ENCODE data around the gene FAM171A2. TPM values are rescaled to one million over a fixed set of nuclear protein-coding genes. Genes with fewer than 3 reads are reported as not detected.
A peak's percentile ranks its signal among the peaks of the same experiment; 100 is the strongest.

Gene FAM171A2
- total RNA-seq, 1 experiment from 2014 or later, result 27.5 TPM

GRCh38 chr17:44315760-44316731, 47.6 kb downstream of the FAM171A2 start:
- no peak overlapping the region for H4K91ac ChIP-seq (ENCODE audit: insufficient read length, low read depth, low read length)
- no peaks in the 10 kb centered on the region for H3K79me2 ChIP-seq (ENCODE audit: insufficient read depth, low read length)
- H3K27ac ChIP-seq (ENCODE audit: insufficient read length, low read depth, low read length), result no peak overlapping the region
- no peak overlapping the region for H3K23ac ChIP-seq (ENCODE audit: insufficient read length, low read depth, low read length)
- no CpG with 5 or more reads among the region's 38 CpGs for WGBS (ENCODE audit: extremely low coverage, insufficient read length, low lambda C conversion rate)
- peaks cover 8% of the 10 kb centered on the region; the same call in 1 of the 2 replicates for H3K27me3 ChIP-seq (ENCODE audit: insufficient read depth, low read length)
- no peak overlapping the region for H3K14ac ChIP-seq (ENCODE audit: insufficient read depth, low read length)
- H3K56ac ChIP-seq (ENCODE audit: insufficient read length, low read depth, low read length), result no peak overlapping the region
- H2BK12ac ChIP-seq (ENCODE audit: insufficient read length, low read depth, low read length), result no peak overlapping the region
- TF ChIP-seq CTCF (conservative IDR thresholded peaks at IDR 0.05), result no peak
- H2AK5ac ChIP-seq (ENCODE audit: insufficient read length, low read length), result no peak overlapping the region
- no peak overlapping the region for H3K18ac ChIP-seq (ENCODE audit: insufficient read length, low read depth, low read length)
- Mint-ChIP-seq H3K4me1 (peaks cover 21 to 28% of the 10 kb centered on the region in 2 experiments), H3K36me3 (ENCODE audit: insufficient read depth in 1 of 3, low read depth in 3 of 3) (peaks cover 6 to 27% (median 15%) of the 10 kb centered on the region in 3 experiments; a peak in 6 of 7 replicates), H3K4me3 (peak overlapping the region; percentile 63 to 79), H3K9me3 (no peaks in the 10 kb centered on the region), H3K27me3 (ENCODE audit: low read depth) (peaks cover 38% of the 10 kb centered on the region), H3K27ac (peak overlapping the region in 2 of 3 experiments; percentile 4 to 8; a peak in 3 of 7 replicates)
- H4K20me1 ChIP-seq (ENCODE audit: control insufficient read depth, insufficient read depth, insufficient read length), result peaks cover 2% of the 10 kb centered on the region
- no peak overlapping the region for H2BK15ac ChIP-seq (ENCODE audit: low read depth, low read length)
- no peak overlapping the region for H2BK5ac ChIP-seq (ENCODE audit: insufficient read length, low read length)
- no peak overlapping the region for H4K8ac ChIP-seq (replicated peaks; ENCODE audit: insufficient read length, low read depth, low read length)
- H3K4me1 ChIP-seq (ENCODE audit: insufficient read depth, low read length), result no peaks in the 10 kb centered on the region; the same call in 1 of the 2 replicates
- H3K9me3 ChIP-seq (ENCODE audit: control insufficient read depth, low read depth, low read length), result no peaks in the 10 kb centered on the region
- no peak overlapping the region for H2BK120ac ChIP-seq (ENCODE audit: low read depth, low read length, poor library complexity, severe bottlenecking)
- H3K9ac ChIP-seq (ENCODE audit: extremely low read depth, insufficient read length, low read length), result no peak overlapping the region
- no peak overlapping the region for H3T11ph ChIP-seq (ENCODE audit: low read length)
- no peak overlapping the region for H2AFZ ChIP-seq (ENCODE audit: low read length)
- H3K23me2 ChIP-seq (ENCODE audit: insufficient read length, low read depth, low read length, poor library complexity, severe bottlenecking), result peaks cover 19% of the 10 kb centered on the region
- H3K79me1 ChIP-seq (ENCODE audit: insufficient read depth, low read depth, low read length, poor library complexity, severe bottlenecking), result no peaks in the 10 kb centered on the region
- peak overlapping the region; percentile 73 for H3K4me2 ChIP-seq (ENCODE audit: insufficient read depth, insufficient read length, low read length)
- no peak overlapping the region for H2BK20ac ChIP-seq (ENCODE audit: low read depth, low read length, poor library complexity, severe bottlenecking)
- no peak overlapping the region for H3K4ac ChIP-seq (ENCODE audit: low read depth, low read length)
- no peak overlapping the region for H4K5ac ChIP-seq (ENCODE audit: insufficient read length, low read depth, low read length)
- peak; percentile 98 for DNase-seq

Measured in H9 (cell line).